Tibial nerve (tissue), 4 donors: ENCODE results near the gene LTBP1. TPM values are rescaled to one million over a fixed set of nuclear protein-coding genes. Genes with fewer than 3 reads are reported as not detected.

Experiments used
- DNase-seq, 2 donors: peaks; one replicate each; pipeline ENCODE4 v3.0.0-alpha.2; 2019; ENCODE audit warnings: low spot score in 2 of 2
- H3K27ac ChIP-seq, 4 donors: fragments of 200-600 bp; sonication (generic) in 3 of 4; one replicate each; pipeline ENCODE4 v1.5.1; 2017 to 2019; ENCODE audit warnings: mild to moderate bottlenecking in 1 of 4
- H3K27me3 ChIP-seq, 2 donors: fragments of 200-600 bp; sonication (generic) in 1 of 2; one replicate each; pipeline versions ENCODE4 v1.5.1 to v1.6.0; 2017 to 2019
- H3K36me3 ChIP-seq, 3 donors: fragments of 200-600 bp; sonication (generic); one replicate each; pipeline ENCODE4 v1.5.1; 2018 to 2019
- H3K4me1 ChIP-seq, 4 donors: fragments of 200-600 bp; sonication (generic) in 3 of 4; one replicate each; pipeline ENCODE4 v1.5.1; 2017 to 2019
- H3K4me3 ChIP-seq, 4 donors: fragments of 200-600 bp; sonication (generic) in 3 of 4; one replicate each; pipeline ENCODE4 v1.5.1; 2017 to 2019; ENCODE audit warnings: mild to moderate bottlenecking in 1 of 4, moderate library complexity in 1 of 4
- H3K9me3 ChIP-seq, 4 donors: fragments of 200-600 bp; sonication (generic) in 3 of 4; one replicate each; pipeline ENCODE4 v1.5.1; 2017 to 2019
- EP300 ChIP-seq, 2 donors: sonication (generic); formaldehyde crosslinking; IDR thresholded peaks; one replicate each; pipeline ENCODE4 v1.6.1; 2017; ENCODE audit warnings: antibody characterized with exemption in 2 of 2, mild to moderate bottlenecking in 1 of 2
- POLR2A ChIP-seq, 2 donors: fragments of 450-650 bp; IDR thresholded peaks; one replicate each; pipeline ENCODE4 v1.6.1; 2017; ENCODE audit warnings: antibody characterized with exemption in 2 of 2, mild to moderate bottlenecking in 2 of 2, moderate library complexity in 2 of 2
- WGBS, 2 donors: methylation state at CpG; one replicate each; pipeline ENCODE4 v1.1.5; 2018; 5-methylcytosine and 5-hydroxymethylcytosine counted together
- total RNA-seq, 4 donors: library from RNA; depleted of rRNA; stranded (reverse); fragments of >200 nt; gene quantifications; one replicate each; pipeline ENCODE4 v1.1.0, GENCODE V29; 2016
- TF ChIP-seq, protein P1 (sequence below), 5 experiments: fragments of 200-600 bp in 3 of 5; fragments of 450-650 bp in 2 of 5; sonication (generic) in 3 of 5; IDR thresholded peaks; one replicate each; pipeline ENCODE4 v1.5.1; 2016 to 2019; ENCODE audit warnings: antibody characterized with exemption in 5 of 5, mild to moderate bottlenecking in 3 of 5, moderate library complexity in 2 of 5

LTBP1 gene
- total RNA-seq, 4 donors from 2014 or later = 29.4 to 89.8 (median 50.6) TPM

DNA sequence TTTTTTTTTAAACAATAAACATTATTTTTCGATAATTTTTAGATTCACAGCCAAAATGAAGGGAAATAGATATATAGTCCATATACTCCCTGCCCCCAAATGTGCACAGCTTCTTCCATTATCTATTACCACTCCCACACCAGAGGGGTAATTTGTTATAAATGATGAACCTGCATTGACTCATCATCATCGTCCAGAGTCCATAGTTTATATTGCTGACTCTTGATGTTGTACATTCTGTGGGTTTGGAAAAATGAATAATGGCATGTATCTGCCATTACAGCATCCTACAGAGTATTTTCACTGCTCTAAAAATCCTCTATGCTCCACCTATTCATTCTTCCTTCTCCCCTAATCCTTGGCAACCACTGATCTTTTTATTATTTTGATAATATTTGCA lies 121.5 kb downstream of the LTBP1 start:
- TF ChIP-seq, protein P1, sequence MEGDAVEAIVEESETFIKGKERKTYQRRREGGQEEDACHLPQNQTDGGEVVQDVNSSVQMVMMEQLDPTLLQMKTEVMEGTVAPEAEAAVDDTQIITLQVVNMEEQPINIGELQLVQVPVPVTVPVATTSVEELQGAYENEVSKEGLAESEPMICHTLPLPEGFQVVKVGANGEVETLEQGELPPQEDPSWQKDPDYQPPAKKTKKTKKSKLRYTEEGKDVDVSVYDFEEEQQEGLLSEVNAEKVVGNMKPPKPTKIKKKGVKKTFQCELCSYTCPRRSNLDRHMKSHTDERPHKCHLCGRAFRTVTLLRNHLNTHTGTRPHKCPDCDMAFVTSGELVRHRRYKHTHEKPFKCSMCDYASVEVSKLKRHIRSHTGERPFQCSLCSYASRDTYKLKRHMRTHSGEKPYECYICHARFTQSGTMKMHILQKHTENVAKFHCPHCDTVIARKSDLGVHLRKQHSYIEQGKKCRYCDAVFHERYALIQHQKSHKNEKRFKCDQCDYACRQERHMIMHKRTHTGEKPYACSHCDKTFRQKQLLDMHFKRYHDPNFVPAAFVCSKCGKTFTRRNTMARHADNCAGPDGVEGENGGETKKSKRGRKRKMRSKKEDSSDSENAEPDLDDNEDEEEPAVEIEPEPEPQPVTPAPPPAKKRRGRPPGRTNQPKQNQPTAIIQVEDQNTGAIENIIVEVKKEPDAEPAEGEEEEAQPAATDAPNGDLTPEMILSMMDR (IDR thresholded peaks at IDR 0.05) = no peak
- no peak for TF ChIP-seq EP300 (IDR thresholded peaks at IDR 0.05)
- TF ChIP-seq POLR2A (IDR thresholded peaks at IDR 0.05) = no peak
- H3K4me3 ChIP-seq = no peak overlapping the region
- H3K9me3 ChIP-seq = no peaks in the 10 kb centered on the region
- WGBS, 2 donors = 45 to 53% methylated on average over 2 of the region's 2 CpGs
- no peaks in the 10 kb centered on the region for H3K27me3 ChIP-seq
- H3K4me1 ChIP-seq = no peaks in the 10 kb centered on the region
- DNase-seq = no peak
- H3K27ac ChIP-seq = no peak overlapping the region
- H3K36me3 ChIP-seq = no peaks in the 10 kb centered on the region

DNA sequence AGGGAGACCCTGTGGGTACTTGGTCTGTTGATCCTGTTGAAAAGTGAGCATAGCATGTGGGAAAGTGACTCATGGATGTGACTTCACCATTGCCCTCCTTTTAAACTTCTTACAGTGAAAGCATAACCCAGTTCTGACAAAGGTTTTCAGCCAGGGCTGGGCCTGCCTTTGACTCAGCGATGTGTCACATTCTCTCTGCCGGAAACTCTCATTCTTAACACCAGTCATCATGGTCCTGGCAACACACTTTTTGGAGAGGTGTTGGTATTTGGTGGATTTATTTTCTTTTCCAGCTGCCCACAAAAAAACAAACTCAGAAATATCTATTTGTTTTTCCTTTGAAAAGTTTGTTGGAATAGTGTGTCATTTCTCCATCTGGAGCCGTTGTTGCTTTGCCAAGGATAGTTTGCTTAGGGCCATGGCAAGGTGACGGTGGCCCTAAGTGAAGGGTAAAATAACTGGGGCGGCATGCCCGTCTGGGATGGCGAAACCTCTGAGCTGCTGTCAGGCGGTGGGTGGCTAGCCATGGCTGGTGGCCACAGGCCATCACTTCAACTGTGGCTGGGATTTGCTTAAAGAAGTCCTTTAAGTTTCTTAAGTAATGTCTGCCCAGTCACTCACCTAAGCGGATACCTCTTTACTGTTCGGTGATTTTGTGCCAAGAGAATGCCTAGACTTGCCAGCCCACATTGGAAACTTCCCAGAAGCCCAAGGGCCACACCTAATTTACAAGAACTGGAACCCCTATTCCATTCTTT lies 123.3 kb downstream of the LTBP1 start:
- H3K4me1 ChIP-seq = no peaks in the 10 kb centered on the region
- 76 to 82% methylated on average over 10 of the region's 10 CpGs for WGBS, 2 donors
- no peak overlapping the region for H3K4me3 ChIP-seq
- peak in 1 of 2 donors; percentile 13 for DNase-seq
- no peaks in the 10 kb centered on the region for H3K9me3 ChIP-seq
- H3K27ac ChIP-seq = peak overlapping the region in 1 of 4 donors; percentile 65
- TF ChIP-seq EP300 (IDR thresholded peaks at IDR 0.05) = no peak
- TF ChIP-seq, protein P1 (IDR thresholded peaks at IDR 0.05) = no peak
- TF ChIP-seq POLR2A (IDR thresholded peaks at IDR 0.05) = no peak
- H3K36me3 ChIP-seq = no peaks in the 10 kb centered on the region
- no peaks in the 10 kb centered on the region for H3K27me3 ChIP-seq

DNA sequence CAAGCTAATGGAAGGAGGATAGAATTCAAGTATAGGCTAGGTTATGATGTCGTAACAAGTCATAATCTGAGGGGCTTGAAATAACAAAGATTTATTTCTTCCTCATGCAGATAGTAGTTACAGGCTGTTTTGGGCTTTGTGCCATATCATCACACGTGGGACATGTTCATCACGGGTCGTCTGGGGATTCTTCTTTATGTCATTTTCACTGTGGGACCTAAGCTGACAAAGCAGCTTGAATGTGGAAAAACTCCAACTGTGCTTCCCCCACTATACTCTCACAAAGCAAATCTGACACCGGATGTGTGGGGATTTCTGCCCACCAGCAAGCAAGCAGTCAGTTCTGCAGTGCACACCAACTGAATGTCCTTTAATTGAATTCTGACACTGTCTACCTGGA lies 124.8 kb downstream of the LTBP1 start:
- Histone ChIP-seq H3K36me3 (no peaks in the 10 kb centered on the region), H3K9me3 (no peaks in the 10 kb centered on the region), H3K27me3 (no peaks in the 10 kb centered on the region), H3K4me3 (no peak overlapping the region), H3K4me1 (no peaks in the 10 kb centered on the region), H3K27ac (no peak overlapping the region)
- TF ChIP-seq, protein P1 (IDR thresholded peaks at IDR 0.05) = no peak
- TF ChIP-seq EP300 (IDR thresholded peaks at IDR 0.05) (no peak), POLR2A (IDR thresholded peaks at IDR 0.05) (no peak)
- WGBS, 2 donors = 48 to 56% methylated on average over 5 of the region's 5 CpGs
- DNase-seq = no peak

DNA sequence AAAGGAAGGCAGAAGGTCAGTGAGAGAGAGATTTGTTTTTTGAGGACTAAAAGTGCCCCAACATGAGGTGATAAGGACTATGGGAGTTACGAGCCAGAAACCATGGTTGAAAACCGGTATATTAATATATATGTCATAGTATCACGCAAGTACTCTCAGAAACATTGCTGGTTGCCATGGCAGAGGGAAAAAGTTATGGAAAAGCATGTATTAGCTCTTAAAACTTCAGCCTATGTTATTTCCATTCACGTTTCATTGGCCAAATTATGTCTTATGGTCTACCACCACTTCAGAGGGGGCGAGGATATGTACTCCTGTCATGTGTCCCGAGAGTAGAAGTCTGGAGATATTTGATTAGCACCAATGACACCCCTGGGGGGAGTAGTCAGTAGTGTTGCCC lies 125.9 kb downstream of the LTBP1 start:
- no peak overlapping the region for H3K4me3 ChIP-seq
- TF ChIP-seq POLR2A (IDR thresholded peaks at IDR 0.05) (no peak), EP300 (IDR thresholded peaks at IDR 0.05) (no peak)
- TF ChIP-seq, protein P1 (IDR thresholded peaks at IDR 0.05) = no peak
- 71 to 80% methylated on average over 6 of the region's 6 CpGs for WGBS, 2 donors
- H3K9me3 ChIP-seq = no peaks in the 10 kb centered on the region
- no peaks in the 10 kb centered on the region for H3K36me3 ChIP-seq
- no peaks in the 10 kb centered on the region for H3K4me1 ChIP-seq
- H3K27me3 ChIP-seq = no peaks in the 10 kb centered on the region
- H3K27ac ChIP-seq = no peak overlapping the region
- DNase-seq = no peak

DNA sequence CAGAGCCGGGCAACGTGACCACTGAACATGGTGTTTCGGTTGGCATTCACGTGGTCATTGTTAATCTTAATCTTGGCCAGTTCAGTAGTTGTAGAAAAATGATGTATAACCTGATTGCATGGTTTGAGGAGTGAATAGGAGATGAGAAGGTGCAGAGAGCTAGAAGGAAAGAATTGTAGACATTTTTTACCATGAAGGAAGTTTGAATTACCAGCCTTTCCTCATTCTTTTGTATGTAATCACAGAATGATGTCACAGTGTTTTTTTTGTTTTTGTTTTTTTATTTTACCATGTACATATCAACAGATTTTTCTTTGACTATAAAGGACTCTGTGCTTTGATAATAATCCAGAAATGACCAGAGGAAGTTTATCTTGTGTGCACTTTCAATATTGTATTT lies 126.3 kb downstream of the LTBP1 start:
- TF ChIP-seq, protein P1 (IDR thresholded peaks at IDR 0.05) = no peak
- TF ChIP-seq POLR2A (IDR thresholded peaks at IDR 0.05) (no peak), EP300 (IDR thresholded peaks at IDR 0.05) (no peak)
- no peaks in the 10 kb centered on the region for H3K36me3 ChIP-seq
- H3K9me3 ChIP-seq = no peaks in the 10 kb centered on the region
- 95% methylated on average over 4 of the region's 4 CpGs for WGBS, 2 donors
- no peak overlapping the region for H3K4me3 ChIP-seq
- H3K27me3 ChIP-seq = no peaks in the 10 kb centered on the region
- no peak overlapping the region for H3K27ac ChIP-seq
- DNase-seq = no peak
- no peaks in the 10 kb centered on the region for H3K4me1 ChIP-seq
